WTC11 (cell line): ENCODE measurements around the gene DNTT. TPM values are rescaled to one million over a fixed set of nuclear protein-coding genes. Genes with fewer than 3 reads are reported as not detected.

ENCODE experiments used
- ATAC-seq: fragments of 200-7000 bp; cut with Tn5 transposase; 2 replicates; pipeline ENCODE4 v1.10.0; 2021; ENCODE audit warnings: mild to moderate bottlenecking, moderate library complexity
- CTCF ChIA-PET: fragments of 300-600 bp; sonication (Branson Sonifier 250); formaldehyde crosslinking; loops from one replicate; lab custom pipeline; 2021; ENCODE audit warnings: antibody characterized with exemption; lab: Charles Lee
- POLR2A ChIA-PET: fragments of 350-600 bp; sonication (Branson Sonifier 250); formaldehyde crosslinking; loops from one replicate; lab custom pipeline; 2021; ENCODE audit warnings: antibody characterized with exemption; lab: Charles Lee
- DNase-seq: peaks from one replicate; pipeline ENCODE4 v3.0.0; 2021; ENCODE audit warnings: low spot score
- H3K27ac Mint-ChIP-seq: 2 replicates; pipeline ENCODE4 v1.8.0; 2021; ENCODE audit warnings: mixed read lengths
- H3K27me3 Mint-ChIP-seq: 2 replicates; pipeline ENCODE4 v1.8.0; 2021; ENCODE audit warnings: low read depth, mild to moderate bottlenecking, moderate library complexity, mixed read lengths
- H3K36me3 Mint-ChIP-seq: 2 replicates; pipeline ENCODE4 v1.8.0; 2021; ENCODE audit warnings: mixed read lengths
- H3K4me1 Mint-ChIP-seq: 2 replicates; pipeline ENCODE4 v1.8.0; 2022; ENCODE audit warnings: mixed read lengths
- H3K4me3 Mint-ChIP-seq: 2 replicates; pipeline ENCODE4 v1.8.0; 2021; ENCODE audit warnings: mild to moderate bottlenecking, moderate library complexity, mixed read lengths
- H3K9me3 Mint-ChIP-seq: 2 replicates; pipeline ENCODE4 v1.8.0; 2021; ENCODE audit warnings: mixed read lengths
- ATF1 ChIP-seq: sonication (generic); formaldehyde crosslinking; IDR thresholded peaks from 2 replicates; pipeline ENCODE4 v1.8.1; 2023; ENCODE audit warnings: mild to moderate bottlenecking, moderate library complexity, missing genetic modification reagents
- CREB1 ChIP-seq: sonication (generic); formaldehyde crosslinking; IDR thresholded peaks from 2 replicates; pipeline ENCODE4 v1.8.0; 2023; ENCODE audit warnings: mild to moderate bottlenecking, missing genetic modification reagents
- EMX1 ChIP-seq: fragments of 250-450 bp; sonication (Bioruptor Pico); IDR thresholded peaks from 2 replicates; pipeline ENCODE4 v1.8.0; 2021; ENCODE audit warnings: mild to moderate bottlenecking
- ESRRA ChIP-seq: sonication (generic); formaldehyde crosslinking; IDR thresholded peaks from 2 replicates; pipeline ENCODE4 v1.8.1; 2022; ENCODE audit warnings: mild to moderate bottlenecking, missing genetic modification reagents, borderline replicate concordance
- GRHL2 ChIP-seq: fragments of 250-450 bp; sonication (Bioruptor Pico); IDR thresholded peaks from 2 replicates; pipeline ENCODE4 v1.8.0; 2022; ENCODE audit warnings: mild to moderate bottlenecking, moderate library complexity; ENCODE audit not compliant: insufficient replicate concordance, severe bottlenecking
- GTF2I ChIP-seq: fragments of 250-450 bp; sonication (Bioruptor Pico); conservative IDR thresholded peaks from 2 replicates; pipeline ENCODE4 v1.4.0; 2021; ENCODE audit warnings: mild to moderate bottlenecking
- IRF2 ChIP-seq: sonication (generic); formaldehyde crosslinking; IDR thresholded peaks from 2 replicates; pipeline ENCODE4 v1.8.0; 2022; ENCODE audit warnings: low read depth, missing genetic modification reagents, borderline replicate concordance
- JUN ChIP-seq: sonication (generic); formaldehyde crosslinking; IDR thresholded peaks from 2 replicates; pipeline ENCODE4 v1.8.0; 2023; ENCODE audit warnings: mild to moderate bottlenecking, missing genetic modification reagents
- MXD4 ChIP-seq: fragments of 250-450 bp; sonication (Bioruptor Pico); IDR thresholded peaks from 2 replicates; pipeline ENCODE4 v1.8.0; 2021; ENCODE audit warnings: mild to moderate bottlenecking, moderate library complexity, borderline replicate concordance
- NFE2L1 ChIP-seq: sonication (generic); formaldehyde crosslinking; IDR thresholded peaks from 2 replicates; pipeline ENCODE4 v1.8.1; 2023; ENCODE audit warnings: missing genetic modification reagents
- NFYB ChIP-seq: sonication (generic); formaldehyde crosslinking; conservative IDR thresholded peaks from 2 replicates; pipeline ENCODE4 v1.8.0; 2022; ENCODE audit warnings: low read depth, missing genetic modification reagents
- NR2C2 ChIP-seq: sonication (generic); formaldehyde crosslinking; IDR thresholded peaks from 2 replicates; pipeline ENCODE4 v1.8.0; 2022; ENCODE audit warnings: mild to moderate bottlenecking, missing genetic modification reagents
- RORB ChIP-seq: fragments of 250-450 bp; sonication (Bioruptor Pico); IDR thresholded peaks from 2 replicates; pipeline ENCODE4 v1.9.0; 2021; ENCODE audit warnings: mild to moderate bottlenecking
- SP1 ChIP-seq: sonication (generic); formaldehyde crosslinking; conservative IDR thresholded peaks from 2 replicates; pipeline ENCODE4 v1.8.1; 2022; ENCODE audit warnings: missing genetic modification reagents
- TEAD1 ChIP-seq: sonication (generic); formaldehyde crosslinking; IDR thresholded peaks from 2 replicates; pipeline ENCODE4 v1.8.0; 2022; ENCODE audit warnings: mild to moderate bottlenecking, missing genetic modification reagents
- TP53 ChIP-seq: sonication (generic); formaldehyde crosslinking; IDR thresholded peaks from 2 replicates; pipeline ENCODE4 v1.8.1; 2023; ENCODE audit warnings: mild to moderate bottlenecking, missing genetic modification reagents
- ZNF219 ChIP-seq: sonication (generic); formaldehyde crosslinking; IDR thresholded peaks from 2 replicates; pipeline ENCODE4 v1.8.0; 2023; ENCODE audit warnings: missing genetic modification reagents, mild to moderate bottlenecking, borderline replicate concordance
- ZNF232 ChIP-seq: sonication (generic); formaldehyde crosslinking; IDR thresholded peaks from 2 replicates; pipeline ENCODE4 v1.8.0; 2022; ENCODE audit warnings: mild to moderate bottlenecking, missing genetic modification reagents
- ZNF317 ChIP-seq: sonication (generic); formaldehyde crosslinking; IDR thresholded peaks from 2 replicates; pipeline ENCODE4 v1.8.1; 2023; ENCODE audit warnings: low read depth, mild to moderate bottlenecking, moderate library complexity, missing genetic modification reagents, borderline replicate concordance
- ZNF416 ChIP-seq: fragments of 250-450 bp; sonication (Bioruptor Pico); IDR thresholded peaks from 2 replicates; pipeline ENCODE4 v1.9.0; 2021; ENCODE audit warnings: mild to moderate bottlenecking, inconsistent platforms
- ZNF671 ChIP-seq: fragments of 250-450 bp; sonication (Bioruptor Pico); IDR thresholded peaks from 2 replicates; pipeline ENCODE4 v1.8.0; 2021; ENCODE audit warnings: mild to moderate bottlenecking
- total RNA-seq: library from RNA; stranded (reverse); gene quantifications from 3 replicates; pipeline ENCODE4 v1.2.3, GENCODE V29; 2021
- TF ChIP-seq, protein P1 (sequence below): sonication (generic); formaldehyde crosslinking; IDR thresholded peaks from 2 replicates; pipeline ENCODE4 v1.8.1; 2023; ENCODE audit warnings: mild to moderate bottlenecking, missing genetic modification reagents, moderate library complexity
- TF ChIP-seq, protein P2 (sequence below): fragments of 250-450 bp; sonication (Bioruptor Pico); IDR thresholded peaks from 2 replicates; pipeline ENCODE4 v1.9.0; 2021; ENCODE audit warnings: mild to moderate bottlenecking
- TF ChIP-seq, protein P3 (sequence below): sonication (generic); formaldehyde crosslinking; IDR thresholded peaks from 2 replicates; pipeline ENCODE4 v1.8.1; 2023; ENCODE audit warnings: mild to moderate bottlenecking, missing genetic modification reagents, moderate library complexity
- TF ChIP-seq, protein P4 (sequence below): sonication (generic); formaldehyde crosslinking; IDR thresholded peaks from 2 replicates; pipeline ENCODE4 v1.8.1; 2022; ENCODE audit warnings: missing genetic modification reagents, borderline replicate concordance
- TF ChIP-seq, protein P5 (sequence below): sonication (generic); formaldehyde crosslinking; IDR thresholded peaks from 2 replicates; pipeline ENCODE4 v1.8.1; 2023; ENCODE audit warnings: mild to moderate bottlenecking, missing genetic modification reagents
- TF ChIP-seq, protein P6 (sequence below): fragments of 200-600 bp; IDR thresholded peaks from 2 replicates; pipeline ENCODE4 v1.8.0; 2022; ENCODE audit warnings: antibody characterized with exemption
- TF ChIP-seq, protein P7 (sequence below): fragments of 250-450 bp; sonication (Bioruptor Pico); IDR thresholded peaks from 2 replicates; pipeline ENCODE4 v1.9.0; 2021; ENCODE audit warnings: mild to moderate bottlenecking
- TF ChIP-seq, protein P8 (sequence below): sonication (generic); formaldehyde crosslinking; IDR thresholded peaks from 2 replicates; pipeline ENCODE4 v1.8.0; 2022; ENCODE audit warnings: mild to moderate bottlenecking, missing genetic modification reagents

Gene DNTT
- total RNA-seq, 1 experiment from 2014 or later = not detected

DNA sequence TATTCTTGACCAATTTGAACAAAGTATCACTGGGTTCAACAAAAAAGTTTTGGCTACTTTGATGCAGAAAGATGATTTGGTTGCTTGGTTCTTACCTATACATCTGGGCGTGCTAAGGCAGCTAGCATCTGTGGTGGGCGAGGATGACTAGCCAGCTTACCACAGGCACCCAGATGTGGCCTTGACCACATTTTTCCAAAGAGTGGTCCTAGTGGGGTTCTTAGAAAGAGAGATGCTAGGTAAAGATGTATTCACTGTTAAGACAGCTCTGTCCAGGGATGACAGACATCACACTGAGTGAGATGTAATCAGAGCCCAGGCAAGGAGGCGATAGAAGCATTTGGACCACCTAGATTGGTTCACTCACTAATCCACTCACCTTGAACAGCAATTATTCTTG is 785 bp downstream of the DNTT start:
- Mint-ChIP-seq H3K27me3 (peaks cover 5% of the 10 kb centered on the region; the same call in 1 of the 2 replicates), H3K9me3 (peaks cover 3% of the 10 kb centered on the region), H3K36me3 (no peaks in the 10 kb centered on the region), H3K4me1 (peaks cover 46% of the 10 kb centered on the region), H3K27ac (no peak overlapping the region), H3K4me3 (no peak overlapping the region)
- TF ChIP-seq ESRRA (no peak), ZNF232 (CRISPR knock-in tag) (no peak), IRF2 (CRISPR knock-in tag) (no peak), SP1 (CRISPR knock-in tag) (no peak), JUN (CRISPR knock-in tag) (no peak), ZNF317 (CRISPR knock-in tag) (no peak), ZNF219 (CRISPR knock-in tag) (no peak), NFE2L1 (CRISPR knock-in tag) (no peak), MXD4 (no peak), TP53 (CRISPR knock-in tag) (no peak), RORB (no peak), CREB1 (CRISPR knock-in tag) (no peak), EMX1 (no peak), ATF1 (CRISPR knock-in tag) (no peak), ZNF416 (no peak), NFYB (CRISPR knock-in tag) (no peak), NR2C2 (CRISPR knock-in tag) (no peak)
- TF ChIP-seq, protein P1, sequence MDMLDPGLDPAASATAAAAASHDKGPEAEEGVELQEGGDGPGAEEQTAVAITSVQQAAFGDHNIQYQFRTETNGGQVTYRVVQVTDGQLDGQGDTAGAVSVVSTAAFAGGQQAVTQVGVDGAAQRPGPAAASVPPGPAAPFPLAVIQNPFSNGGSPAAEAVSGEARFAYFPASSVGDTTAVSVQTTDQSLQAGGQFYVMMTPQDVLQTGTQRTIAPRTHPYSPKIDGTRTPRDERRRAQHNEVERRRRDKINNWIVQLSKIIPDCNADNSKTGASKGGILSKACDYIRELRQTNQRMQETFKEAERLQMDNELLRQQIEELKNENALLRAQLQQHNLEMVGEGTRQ (CRISPR knock-in tag) = no peak
- TF ChIP-seq, protein P2, sequence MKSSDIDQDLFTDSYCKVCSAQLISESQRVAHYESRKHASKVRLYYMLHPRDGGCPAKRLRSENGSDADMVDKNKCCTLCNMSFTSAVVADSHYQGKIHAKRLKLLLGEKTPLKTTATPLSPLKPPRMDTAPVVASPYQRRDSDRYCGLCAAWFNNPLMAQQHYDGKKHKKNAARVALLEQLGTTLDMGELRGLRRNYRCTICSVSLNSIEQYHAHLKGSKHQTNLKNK (CRISPR knock-in tag) = no peak
- TF ChIP-seq, protein P3, sequence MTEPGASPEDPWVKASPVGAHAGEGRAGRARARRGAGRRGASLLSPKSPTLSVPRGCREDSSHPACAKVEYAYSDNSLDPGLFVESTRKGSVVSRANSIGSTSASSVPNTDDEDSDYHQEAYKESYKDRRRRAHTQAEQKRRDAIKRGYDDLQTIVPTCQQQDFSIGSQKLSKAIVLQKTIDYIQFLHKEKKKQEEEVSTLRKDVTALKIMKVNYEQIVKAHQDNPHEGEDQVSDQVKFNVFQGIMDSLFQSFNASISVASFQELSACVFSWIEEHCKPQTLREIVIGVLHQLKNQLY = no peak
- ChIA-PET CTCF (interaction anchor here (0.9 to 8.4 kb wide), 3 partner anchors 14 to 75 kb away, joined by 3 to 62 read pairs (median 5); no protein-coding TSS in a partner anchor), POLR2A (no interaction called here)
- ATAC-seq (no peak), DNase-seq (no peak)

DNA sequence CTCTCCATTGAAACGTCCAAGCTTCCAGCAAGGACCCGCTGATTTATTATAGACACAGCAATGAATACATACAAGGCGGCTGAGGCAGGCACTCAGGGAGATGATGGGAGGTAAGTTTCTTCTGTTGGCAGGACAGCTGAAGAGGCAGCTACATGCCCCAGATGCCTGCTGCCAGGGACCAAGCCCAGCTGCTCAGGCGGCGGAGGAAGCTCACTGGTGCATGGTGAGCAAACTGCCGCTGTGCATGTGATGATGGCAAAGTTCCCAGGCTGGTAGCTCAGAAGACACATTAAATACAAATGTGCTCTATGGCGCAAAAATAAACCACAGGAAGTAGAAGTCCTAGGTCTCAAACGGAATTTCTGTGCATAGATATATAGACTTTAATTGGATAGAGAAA is 2.3 kb downstream of the DNTT start:
- no peak for ATAC-seq
- no peak for DNase-seq
- ChIA-PET POLR2A (interaction anchor here (0.7 kb wide), 1 partner anchor 95 kb away, joined by 5 read pairs; no protein-coding TSS in a partner anchor), CTCF (interaction anchor here (0.7 to 8.4 kb wide), 4 partner anchors 28 to 77 kb away, joined by 3 to 62 read pairs (median 4); no protein-coding TSS in a partner anchor)
- no peak overlapping the region for H3K27ac Mint-ChIP-seq
- H3K27me3 Mint-ChIP-seq = peaks cover 5% of the 10 kb centered on the region; the same call in 1 of the 2 replicates
- no peaks in the 10 kb centered on the region for H3K36me3 Mint-ChIP-seq
- H3K9me3 Mint-ChIP-seq = peaks cover 3% of the 10 kb centered on the region
- peaks cover 52% of the 10 kb centered on the region for H3K4me1 Mint-ChIP-seq
- TF ChIP-seq TEAD1 (CRISPR knock-in tag) (no peak), ZNF416 (no peak), ZNF671 (CRISPR knock-in tag) (no peak), GTF2I (CRISPR knock-in tag) (no peak), GRHL2 (CRISPR knock-in tag) (no peak)
- TF ChIP-seq, protein P4, sequence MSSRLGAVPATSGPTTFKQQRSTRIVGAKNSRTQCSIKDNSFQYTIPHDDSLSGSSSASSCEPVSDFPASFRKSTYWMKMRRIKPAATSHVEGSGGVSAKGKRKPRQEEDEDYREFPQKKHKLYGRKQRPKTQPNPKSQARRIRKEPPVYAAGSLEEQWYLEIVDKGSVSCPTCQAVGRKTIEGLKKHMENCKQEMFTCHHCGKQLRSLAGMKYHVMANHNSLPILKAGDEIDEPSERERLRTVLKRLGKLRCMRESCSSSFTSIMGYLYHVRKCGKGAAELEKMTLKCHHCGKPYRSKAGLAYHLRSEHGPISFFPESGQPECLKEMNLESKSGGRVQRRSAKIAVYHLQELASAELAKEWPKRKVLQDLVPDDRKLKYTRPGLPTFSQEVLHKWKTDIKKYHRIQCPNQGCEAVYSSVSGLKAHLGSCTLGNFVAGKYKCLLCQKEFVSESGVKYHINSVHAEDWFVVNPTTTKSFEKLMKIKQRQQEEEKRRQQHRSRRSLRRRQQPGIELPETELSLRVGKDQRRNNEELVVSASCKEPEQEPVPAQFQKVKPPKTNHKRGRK (CRISPR knock-in tag) = no peak
- TF ChIP-seq, protein P5, sequence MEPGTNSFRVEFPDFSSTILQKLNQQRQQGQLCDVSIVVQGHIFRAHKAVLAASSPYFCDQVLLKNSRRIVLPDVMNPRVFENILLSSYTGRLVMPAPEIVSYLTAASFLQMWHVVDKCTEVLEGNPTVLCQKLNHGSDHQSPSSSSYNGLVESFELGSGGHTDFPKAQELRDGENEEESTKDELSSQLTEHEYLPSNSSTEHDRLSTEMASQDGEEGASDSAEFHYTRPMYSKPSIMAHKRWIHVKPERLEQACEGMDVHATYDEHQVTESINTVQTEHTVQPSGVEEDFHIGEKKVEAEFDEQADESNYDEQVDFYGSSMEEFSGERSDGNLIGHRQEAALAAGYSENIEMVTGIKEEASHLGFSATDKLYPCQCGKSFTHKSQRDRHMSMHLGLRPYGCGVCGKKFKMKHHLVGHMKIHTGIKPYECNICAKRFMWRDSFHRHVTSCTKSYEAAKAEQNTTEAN (CRISPR knock-in tag) = no peak
- TF ChIP-seq, protein P6, sequence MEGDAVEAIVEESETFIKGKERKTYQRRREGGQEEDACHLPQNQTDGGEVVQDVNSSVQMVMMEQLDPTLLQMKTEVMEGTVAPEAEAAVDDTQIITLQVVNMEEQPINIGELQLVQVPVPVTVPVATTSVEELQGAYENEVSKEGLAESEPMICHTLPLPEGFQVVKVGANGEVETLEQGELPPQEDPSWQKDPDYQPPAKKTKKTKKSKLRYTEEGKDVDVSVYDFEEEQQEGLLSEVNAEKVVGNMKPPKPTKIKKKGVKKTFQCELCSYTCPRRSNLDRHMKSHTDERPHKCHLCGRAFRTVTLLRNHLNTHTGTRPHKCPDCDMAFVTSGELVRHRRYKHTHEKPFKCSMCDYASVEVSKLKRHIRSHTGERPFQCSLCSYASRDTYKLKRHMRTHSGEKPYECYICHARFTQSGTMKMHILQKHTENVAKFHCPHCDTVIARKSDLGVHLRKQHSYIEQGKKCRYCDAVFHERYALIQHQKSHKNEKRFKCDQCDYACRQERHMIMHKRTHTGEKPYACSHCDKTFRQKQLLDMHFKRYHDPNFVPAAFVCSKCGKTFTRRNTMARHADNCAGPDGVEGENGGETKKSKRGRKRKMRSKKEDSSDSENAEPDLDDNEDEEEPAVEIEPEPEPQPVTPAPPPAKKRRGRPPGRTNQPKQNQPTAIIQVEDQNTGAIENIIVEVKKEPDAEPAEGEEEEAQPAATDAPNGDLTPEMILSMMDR = no peak
- TF ChIP-seq, protein P7, sequence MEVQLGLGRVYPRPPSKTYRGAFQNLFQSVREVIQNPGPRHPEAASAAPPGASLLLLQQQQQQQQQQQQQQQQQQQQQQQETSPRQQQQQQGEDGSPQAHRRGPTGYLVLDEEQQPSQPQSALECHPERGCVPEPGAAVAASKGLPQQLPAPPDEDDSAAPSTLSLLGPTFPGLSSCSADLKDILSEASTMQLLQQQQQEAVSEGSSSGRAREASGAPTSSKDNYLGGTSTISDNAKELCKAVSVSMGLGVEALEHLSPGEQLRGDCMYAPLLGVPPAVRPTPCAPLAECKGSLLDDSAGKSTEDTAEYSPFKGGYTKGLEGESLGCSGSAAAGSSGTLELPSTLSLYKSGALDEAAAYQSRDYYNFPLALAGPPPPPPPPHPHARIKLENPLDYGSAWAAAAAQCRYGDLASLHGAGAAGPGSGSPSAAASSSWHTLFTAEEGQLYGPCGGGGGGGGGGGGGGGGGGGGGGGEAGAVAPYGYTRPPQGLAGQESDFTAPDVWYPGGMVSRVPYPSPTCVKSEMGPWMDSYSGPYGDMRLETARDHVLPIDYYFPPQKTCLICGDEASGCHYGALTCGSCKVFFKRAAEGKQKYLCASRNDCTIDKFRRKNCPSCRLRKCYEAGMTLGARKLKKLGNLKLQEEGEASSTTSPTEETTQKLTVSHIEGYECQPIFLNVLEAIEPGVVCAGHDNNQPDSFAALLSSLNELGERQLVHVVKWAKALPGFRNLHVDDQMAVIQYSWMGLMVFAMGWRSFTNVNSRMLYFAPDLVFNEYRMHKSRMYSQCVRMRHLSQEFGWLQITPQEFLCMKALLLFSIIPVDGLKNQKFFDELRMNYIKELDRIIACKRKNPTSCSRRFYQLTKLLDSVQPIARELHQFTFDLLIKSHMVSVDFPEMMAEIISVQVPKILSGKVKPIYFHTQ (CRISPR knock-in tag) = no peak
- TF ChIP-seq, protein P8, sequence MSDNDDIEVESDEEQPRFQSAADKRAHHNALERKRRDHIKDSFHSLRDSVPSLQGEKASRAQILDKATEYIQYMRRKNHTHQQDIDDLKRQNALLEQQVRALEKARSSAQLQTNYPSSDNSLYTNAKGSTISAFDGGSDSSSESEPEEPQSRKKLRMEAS (CRISPR knock-in tag) = no peak
- TF ChIP-seq, all 79 proteins: peak for 0
- H3K4me3 Mint-ChIP-seq = no peak overlapping the region
